HG03575 (cell line): ENCODE measurements around the gene GALNT16.
"Not testable (repeated sequence)": the region's sequence is repeated elsewhere in the genome, so short reads cannot be mapped to it uniquely, and the experiment has no call there.

ENCODE experiments used
- ATAC-seq: cut with Tn5 transposase; IDR thresholded peaks from one replicate; pipeline ENCODE4 v1.9.1; 2021; ENCODE audit not compliant: unreplicated experiment, insufficient number of reproducible peaks, low FRiP score; ENCODE audit errors: extremely low read depth

The GALNT16 gene

GRCh38 chr14:69259527-69260189, at the start of gene GALNT16:
TSS of gene GALNT16 (plus strand) at chr14:69260158. CDS start at chr14:69260291, 133 bp downstream.
- no peak for ATAC-seq

GRCh38 chr14:69214393-69214792, 45.6 kb upstream of the GALNT16 start:
- no peak for ATAC-seq

GRCh38 chr14:69217663-69218062, 42.3 kb upstream of the GALNT16 start:
- not testable (repeated sequence) for ATAC-seq

GRCh38 chr14:69224946-69225345, 35.0 kb upstream of the GALNT16 start:
- ATAC-seq, result no peak

GRCh38 chr14:69226178-69226577, 33.8 kb upstream of the GALNT16 start:
- no peak for ATAC-seq

GRCh38 chr14:69226736-69227135, 33.2 kb upstream of the GALNT16 start:
- no peak for ATAC-seq

- no peak for ATAC-seq
Measured at GRCh38 chr14:69231486-69231885, 28.5 kb upstream of the GALNT16 start.

GRCh38 chr14:69232388-69232787, 27.6 kb upstream of the GALNT16 start:
- ATAC-seq, result no peak

- no peak for ATAC-seq
Measured at GRCh38 chr14:69234106-69234505, 25.9 kb upstream of the GALNT16 start.

GRCh38 chr14:69235708-69236107, 24.2 kb upstream of the GALNT16 start:
- no peak for ATAC-seq

- ATAC-seq, result no peak
Measured at GRCh38 chr14:69237142-69237541, 22.8 kb upstream of the GALNT16 start.

GRCh38 chr14:69237584-69237983, 22.4 kb upstream of the GALNT16 start:
- no peak for ATAC-seq

- no peak for ATAC-seq
Measured at GRCh38 chr14:69238883-69239282, 21.1 kb upstream of the GALNT16 start.

- no peak for ATAC-seq
Measured at GRCh38 chr14:69240527-69241173, 19.3 kb upstream of the GALNT16 start.

- no peak for ATAC-seq
Measured at GRCh38 chr14:69241577-69241976, 18.4 kb upstream of the GALNT16 start.

GRCh38 chr14:69242311-69243224, 17.4 kb upstream of the GALNT16 start:
- ATAC-seq, result no peak

- no peak for ATAC-seq
Measured at GRCh38 chr14:69244946-69245345, 15.0 kb upstream of the GALNT16 start.

GRCh38 chr14:69246331-69246730, 13.6 kb upstream of the GALNT16 start:
- ATAC-seq, result no peak

- no peak for ATAC-seq
Measured at GRCh38 chr14:69247676-69248440, 12.1 kb upstream of the GALNT16 start.
